Thyroid gland (tissue), 4 donors: ENCODE results near the gene MSH5.

Source experiments
- POLR2A ChIP-seq, 2 donors: fragments of 450-650 bp; IDR thresholded peaks; one replicate each; pipeline ENCODE4 v1.6.1; 2017; ENCODE audit warnings: antibody characterized with exemption in 2 of 2, mild to moderate bottlenecking in 2 of 2, moderate library complexity in 1 of 2
- TF ChIP-seq, protein P1 (sequence below), 6 experiments: fragments of 200-600 bp in 3 of 6; fragments of 450-650 bp in 3 of 6; sonication (generic) in 3 of 6; IDR thresholded peaks; one replicate each; pipeline ENCODE4 v1.5.1; 2016 to 2019; ENCODE audit warnings: antibody characterized with exemption in 6 of 6, mild to moderate bottlenecking in 2 of 6, inconsistent platforms in 1 of 6, moderate library complexity in 1 of 6

DNA sequence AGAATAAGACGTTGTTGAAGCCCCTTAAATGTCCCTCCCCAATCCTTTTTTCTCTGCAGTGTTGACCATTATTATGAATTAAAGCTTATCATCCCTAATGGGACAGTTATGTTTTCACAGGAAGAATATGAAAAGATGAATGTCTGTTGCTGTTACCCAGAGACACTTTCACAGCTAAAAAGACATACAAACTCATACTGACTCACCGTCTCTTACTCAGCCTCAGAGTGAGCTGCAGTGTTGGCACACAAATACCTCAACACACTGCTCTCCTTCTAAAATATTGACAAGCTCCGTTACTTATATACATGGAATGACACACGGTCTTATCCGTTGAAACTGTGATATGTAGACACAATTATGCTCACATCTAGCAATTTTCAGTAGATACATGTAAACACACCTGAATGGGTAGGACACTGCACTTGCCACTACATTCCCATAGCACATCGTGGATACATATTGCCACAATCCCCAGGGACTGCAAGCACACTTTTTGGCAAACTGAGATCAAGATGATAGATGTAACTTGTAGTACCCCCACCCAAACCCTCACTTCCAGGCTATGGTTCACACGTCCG lies 13.0 kb downstream of the MSH5 start:
- TF ChIP-seq, protein P1, sequence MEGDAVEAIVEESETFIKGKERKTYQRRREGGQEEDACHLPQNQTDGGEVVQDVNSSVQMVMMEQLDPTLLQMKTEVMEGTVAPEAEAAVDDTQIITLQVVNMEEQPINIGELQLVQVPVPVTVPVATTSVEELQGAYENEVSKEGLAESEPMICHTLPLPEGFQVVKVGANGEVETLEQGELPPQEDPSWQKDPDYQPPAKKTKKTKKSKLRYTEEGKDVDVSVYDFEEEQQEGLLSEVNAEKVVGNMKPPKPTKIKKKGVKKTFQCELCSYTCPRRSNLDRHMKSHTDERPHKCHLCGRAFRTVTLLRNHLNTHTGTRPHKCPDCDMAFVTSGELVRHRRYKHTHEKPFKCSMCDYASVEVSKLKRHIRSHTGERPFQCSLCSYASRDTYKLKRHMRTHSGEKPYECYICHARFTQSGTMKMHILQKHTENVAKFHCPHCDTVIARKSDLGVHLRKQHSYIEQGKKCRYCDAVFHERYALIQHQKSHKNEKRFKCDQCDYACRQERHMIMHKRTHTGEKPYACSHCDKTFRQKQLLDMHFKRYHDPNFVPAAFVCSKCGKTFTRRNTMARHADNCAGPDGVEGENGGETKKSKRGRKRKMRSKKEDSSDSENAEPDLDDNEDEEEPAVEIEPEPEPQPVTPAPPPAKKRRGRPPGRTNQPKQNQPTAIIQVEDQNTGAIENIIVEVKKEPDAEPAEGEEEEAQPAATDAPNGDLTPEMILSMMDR (IDR thresholded peaks at IDR 0.05): no peak
- TF ChIP-seq POLR2A (IDR thresholded peaks at IDR 0.05): no peak
